Naive thymus-derived CD4-positive, alpha-beta T cell (primary cell): ENCODE data around the gene GRIN2C. TPM values are rescaled to one million over a fixed set of nuclear protein-coding genes. Genes with fewer than 3 reads are reported as not detected.

Experiments
- ATAC-seq: fragments of 150-1000 bp; cut with Tn5 transposase; 2 replicates; pipeline ENCODE4 v1.10.0; 2021; ENCODE audit warnings: mild to moderate bottlenecking, moderate library complexity
- CTCF ChIA-PET: fragments of 350-600 bp; sonication (Branson Sonifier 250); formaldehyde crosslinking; loops from one replicate; lab custom pipeline; 2021; ENCODE audit warnings: antibody characterized with exemption; lab: Charles Lee
- POLR2A ChIA-PET: fragments of 350-600 bp; sonication (Branson Sonifier 250); formaldehyde crosslinking; loops from one replicate; lab custom pipeline; 2021; ENCODE audit warnings: antibody characterized with exemption, inconsistent platforms; lab: Charles Lee
- DNase-seq, 9 donors: peaks; one replicate each; pipeline versions ENCODE4 v3.0.0 to v3.0.0-alpha.2; 2020 to 2022; ENCODE audit warnings: mixed read lengths in 1 of 9
- H3K27ac ChIP-seq: one replicate; pipeline ENCODE4 v1.7.0; 2013; ENCODE audit warnings: mild to moderate bottlenecking, low read depth, low read length, moderate library complexity
- H3K27me3 ChIP-seq, 2 donors: one replicate each; pipeline ENCODE4 v1.7.0; 2013; ENCODE audit warnings: low read length in 2 of 2, mild to moderate bottlenecking in 2 of 2, moderate library complexity in 2 of 2; ENCODE audit not compliant: control insufficient read depth in 2 of 2, insufficient read depth in 2 of 2
- H3K36me3 ChIP-seq, 3 experiments: 1 replicate in 2 of 3; 2 replicates in 1 of 3; pipeline ENCODE4 v1.7.0; 2013; ENCODE audit warnings: low read length in 3 of 3, mild to moderate bottlenecking in 3 of 3, moderate library complexity in 1 of 3; ENCODE audit not compliant: insufficient read depth in 3 of 3, control insufficient read depth in 2 of 3
- H3K4me1 ChIP-seq, 2 donors: one replicate each; pipeline ENCODE4 v1.7.0; 2013; ENCODE audit warnings: low read length in 2 of 2, mild to moderate bottlenecking in 2 of 2, moderate library complexity in 1 of 2; ENCODE audit not compliant: control insufficient read depth in 2 of 2, insufficient read depth in 2 of 2
- H3K4me3 ChIP-seq: 2 replicates; pipeline ENCODE4 v1.7.0; 2013; ENCODE audit warnings: mild to moderate bottlenecking, low read length
- H3K9me3 ChIP-seq, 3 experiments: 1 replicate in 2 of 3; 2 replicates in 1 of 3; pipeline ENCODE4 v1.7.0; 2013; ENCODE audit warnings: low read length in 3 of 3; ENCODE audit not compliant: control insufficient read depth in 2 of 3
- H3K27ac Mint-ChIP-seq, 9 donors: one replicate each; pipeline ENCODE4 v1.8.0; 2020 to 2022; ENCODE audit warnings: mixed read lengths in 9 of 9, mild to moderate bottlenecking in 8 of 9, moderate library complexity in 5 of 9, inconsistent platforms in 2 of 9
- H3K27me3 Mint-ChIP-seq, 5 donors: one replicate each; pipeline ENCODE4 v1.8.0; 2021 to 2022; ENCODE audit warnings: mixed read lengths in 5 of 5, mild to moderate bottlenecking in 1 of 5
- H3K36me3 Mint-ChIP-seq, 5 donors: one replicate each; pipeline ENCODE4 v1.8.0; 2020 to 2022; ENCODE audit warnings: mixed read lengths in 5 of 5, mild to moderate bottlenecking in 3 of 5, inconsistent platforms in 1 of 5
- H3K4me1 Mint-ChIP-seq, 7 donors: one replicate each; pipeline ENCODE4 v1.8.0; 2020 to 2022; ENCODE audit warnings: mixed read lengths in 7 of 7, mild to moderate bottlenecking in 3 of 7, inconsistent platforms in 1 of 7
- H3K4me3 Mint-ChIP-seq, 10 donors: one replicate each; pipeline ENCODE4 v1.8.0; 2020 to 2022; ENCODE audit warnings: mild to moderate bottlenecking in 10 of 10, mixed read lengths in 10 of 10, moderate library complexity in 6 of 10, inconsistent platforms in 2 of 10
- H3K9me3 Mint-ChIP-seq, 11 donors: one replicate each; pipeline ENCODE4 v1.8.0; 2020 to 2022; ENCODE audit warnings: mixed read lengths in 11 of 11, mild to moderate bottlenecking in 4 of 11, inconsistent platforms in 1 of 11, moderate library complexity in 1 of 11
- intact Hi-C, 2 donors: fragments of 100-400 bp; cut with micrococcal nuclease; formaldehyde crosslinking; loops; one replicate each; pipeline ENCODE4 v1.15.1; 2023
- polyA plus RNA-seq, 2 donors: library from polyadenylated mRNA; unstranded; fragments of 300-500 nt; fragmentation: Illumina TruSeq; gene quantifications; one replicate each; pipeline ENCODE4 v1.2.3, GENCODE V29; 2021
- total RNA-seq, 6 experiments: library from RNA in 5 of 6; stranded (reverse) in 5 of 6; gene quantifications; 1 replicate in 5 of 6; 2 replicates in 1 of 6; pipeline ENCODE4 v1.2.3 and lab custom pipeline; 2021 to 2026

The GRIN2C gene
- total and polyA plus RNA-seq, 7 experiments from 2014 or later = 0.12 to 0.15 TPM; not detected in 5

- H3K4me1 Mint-ChIP-seq = peaks cover 7 to 25% (median 19%) of the 10 kb centered on the region in 7 donors
- Histone ChIP-seq H3K27ac (no peak overlapping the region), H3K9me3 (no peaks in the 10 kb centered on the region), H3K36me3 (no peaks in the 10 kb centered on the region), H3K4me1 (peaks cover 12 to 20% of the 10 kb centered on the region in 2 donors), H3K27me3 (peaks cover 8 to 17% of the 10 kb centered on the region in 2 donors), H3K4me3 (no peak overlapping the region)
- no peaks in the 10 kb centered on the region for H3K9me3 Mint-ChIP-seq
- DNase-seq (no peak), ATAC-seq (no peak)
- H3K36me3 Mint-ChIP-seq = no peaks in the 10 kb centered on the region
- CTCF ChIA-PET = interaction anchor here (0.7 to 3.4 kb wide), 4 partner anchors 21 to 104 kb away, joined by 3 to 14 read pairs (median 4); no protein-coding TSS in a partner anchor
- H3K4me3 Mint-ChIP-seq = no peak overlapping the region
- POLR2A ChIA-PET = no interaction called here
- intact Hi-C loops = no loop called here
- H3K27me3 Mint-ChIP-seq = peaks cover 40 to 85% (median 65%) of the 10 kb centered on the region in 5 donors
- no peak overlapping the region for H3K27ac Mint-ChIP-seq
Observed at GRCh38 chr17:74857191-74857590, 2.5 kb downstream of the GRIN2C start.

DNA sequence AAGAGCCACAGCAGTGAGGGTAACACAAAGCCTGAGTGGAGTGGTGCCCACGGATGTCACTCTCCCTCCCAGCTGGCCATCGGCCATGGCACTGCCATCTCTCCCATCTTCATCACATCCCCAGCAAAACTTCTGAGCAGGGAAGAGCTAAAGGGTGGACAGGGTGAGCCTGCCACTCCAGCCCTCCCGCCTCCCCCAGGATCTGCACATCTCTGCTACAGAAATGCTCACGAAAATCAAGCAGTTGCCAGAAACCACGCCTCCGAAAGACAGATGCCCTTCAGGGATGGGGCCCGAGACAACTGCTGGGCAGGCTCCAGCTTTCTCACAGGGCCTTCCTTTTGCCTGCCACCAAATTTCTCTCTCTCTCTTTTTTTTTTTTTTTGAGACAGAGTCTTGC lies 3.6 kb downstream of the GRIN2C start:
- POLR2A ChIA-PET = interaction anchor here (1.0 kb wide), 1 partner anchor 17 kb away, joined by 3 read pairs; the partner anchor contains the start of gene FDXR
- ATAC-seq (no peak), DNase-seq (no peak)

DNA sequence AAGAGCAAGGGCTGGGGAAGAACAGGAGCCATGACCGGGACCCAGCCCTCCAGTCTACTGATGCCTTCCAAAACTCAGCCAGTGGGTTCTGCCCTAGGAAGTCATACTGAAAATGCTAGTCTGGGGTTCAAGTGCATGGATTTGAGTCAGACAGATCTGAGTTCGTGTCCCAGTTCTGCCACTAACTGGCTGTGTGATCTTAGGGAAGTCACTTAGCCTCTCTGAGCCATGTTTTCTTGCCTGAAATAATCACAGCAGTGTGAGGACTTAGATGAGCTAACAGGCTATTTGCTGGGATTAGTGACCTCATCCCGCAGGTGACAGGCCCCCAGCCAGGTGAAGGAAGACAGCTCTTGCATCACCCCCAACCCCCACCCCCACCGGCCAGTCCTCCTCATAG lies 4.4 kb downstream of the GRIN2C start:
- H3K9me3 Mint-ChIP-seq = no peaks in the 10 kb centered on the region
- peaks cover 38 to 77% (median 63%) of the 10 kb centered on the region in 5 donors for H3K27me3 Mint-ChIP-seq
- intact Hi-C loops = no loop called here
- Histone ChIP-seq H3K27me3 (peaks cover 5 to 13% of the 10 kb centered on the region in 2 donors), H3K4me3 (no peak overlapping the region), H3K27ac (no peak overlapping the region), H3K36me3 (no peaks in the 10 kb centered on the region), H3K9me3 (no peaks in the 10 kb centered on the region), H3K4me1 (peaks cover 4 to 15% of the 10 kb centered on the region in 2 donors)
- CTCF ChIA-PET = interaction anchor here (1.1 kb wide), 1 partner anchor 64 kb away, joined by 7 read pairs; no protein-coding TSS in a partner anchor
- H3K27ac Mint-ChIP-seq = no peak overlapping the region
- no peak for ATAC-seq
- no peak for DNase-seq
- POLR2A ChIA-PET = interaction anchor here (1.0 kb wide), 1 partner anchor 18 kb away, joined by 3 read pairs; the partner anchor contains the start of gene FDXR
- H3K4me3 Mint-ChIP-seq = no peak overlapping the region
- H3K4me1 Mint-ChIP-seq = peaks cover 7 to 22% (median 17%) of the 10 kb centered on the region in 7 donors
- H3K36me3 Mint-ChIP-seq = no peaks in the 10 kb centered on the region

More for the DNA sequence above, 3.6 kb downstream of the GRIN2C start:
- Histone ChIP-seq H3K27ac (no peak overlapping the region), H3K36me3 (no peaks in the 10 kb centered on the region), H3K4me1 (peaks cover 8 to 20% of the 10 kb centered on the region in 2 donors), H3K4me3 (no peak overlapping the region), H3K27me3 (peaks cover 5 to 17% of the 10 kb centered on the region in 2 donors), H3K9me3 (no peaks in the 10 kb centered on the region)
- no peak overlapping the region for H3K4me3 Mint-ChIP-seq
- no peaks in the 10 kb centered on the region for H3K9me3 Mint-ChIP-seq
- no peak overlapping the region for H3K27ac Mint-ChIP-seq
- no peaks in the 10 kb centered on the region for H3K36me3 Mint-ChIP-seq
- H3K27me3 Mint-ChIP-seq = peaks cover 42 to 79% (median 62%) of the 10 kb centered on the region in 5 donors
- intact Hi-C loops = no loop called here
- peaks cover 7 to 21% (median 16%) of the 10 kb centered on the region in 7 donors for H3K4me1 Mint-ChIP-seq
- CTCF ChIA-PET = interaction anchor here (0.7 to 1.2 kb wide), 4 partner anchors 65 to 105 kb away, joined by 3 to 7 read pairs (median 4); no protein-coding TSS in a partner anchor

- Mint-ChIP-seq H3K27me3 (peaks cover 35 to 74% (median 57%) of the 10 kb centered on the region in 5 donors), H3K27ac (no peak overlapping the region), H3K36me3 (no peaks in the 10 kb centered on the region), H3K4me1 (peaks cover 7 to 19% (median 13%) of the 10 kb centered on the region in 7 donors), H3K9me3 (no peaks in the 10 kb centered on the region), H3K4me3 (no peak overlapping the region)
- no peaks in the 10 kb centered on the region for H3K9me3 ChIP-seq
- H3K27ac ChIP-seq = no peak overlapping the region
- no peaks in the 10 kb centered on the region for H3K36me3 ChIP-seq
- DNase-seq = no peak
- CTCF ChIA-PET = interaction anchor here (1.1 kb wide), 1 partner anchor 64 kb away, joined by 7 read pairs; no protein-coding TSS in a partner anchor
- POLR2A ChIA-PET = interaction anchor here (1.0 kb wide), 1 partner anchor 18 kb away, joined by 3 read pairs; the partner anchor contains the start of gene FDXR
- H3K27me3 ChIP-seq = peaks cover 5 to 9% of the 10 kb centered on the region in 2 donors
- intact Hi-C loops = no loop called here
- no peak for ATAC-seq
- H3K4me1 ChIP-seq = peaks cover 0 to 10% of the 10 kb centered on the region in 2 donors
- no peak overlapping the region for H3K4me3 ChIP-seq
Observed at GRCh38 chr17:74854792-74855191, 4.9 kb downstream of the GRIN2C start.

DNA sequence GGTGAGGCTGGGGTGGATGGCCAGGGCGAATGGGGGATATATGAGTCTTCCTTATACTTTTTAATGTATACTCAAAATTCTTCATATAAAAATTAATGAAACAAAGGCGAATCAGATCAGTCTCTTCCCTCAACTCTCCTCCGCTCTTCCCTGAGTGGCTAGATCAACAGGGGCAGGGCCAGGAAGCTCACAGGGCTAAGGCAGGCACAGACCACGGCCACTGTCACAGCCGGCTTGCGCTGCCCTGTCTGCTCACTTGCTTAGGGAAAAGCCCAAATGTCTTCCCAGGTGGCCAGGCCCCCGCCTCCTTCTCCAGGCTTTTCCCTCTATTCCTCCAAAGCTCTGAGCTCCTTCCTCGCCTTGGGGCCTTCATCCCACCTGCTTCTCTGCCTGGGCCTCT lies 6.0 kb downstream of the GRIN2C start:
- H3K4me1 Mint-ChIP-seq = peaks cover 5 to 13% (median 11%) of the 10 kb centered on the region in 7 donors
- peak overlapping the region in 8 of 10 donors; percentile 5 to 83 (median 73) for H3K4me3 Mint-ChIP-seq
- ATAC-seq = no peak
- no peak overlapping the region for H3K27ac Mint-ChIP-seq
- H3K36me3 ChIP-seq = no peaks in the 10 kb centered on the region
- no peak for DNase-seq
- peaks cover 0 to 10% of the 10 kb centered on the region in 2 donors for H3K4me1 ChIP-seq
- H3K9me3 Mint-ChIP-seq = no peaks in the 10 kb centered on the region
- peaks cover 0 to 3% of the 10 kb centered on the region in 2 donors for H3K27me3 ChIP-seq
- no peaks in the 10 kb centered on the region for H3K36me3 Mint-ChIP-seq
- no peak overlapping the region for H3K4me3 ChIP-seq
- H3K9me3 ChIP-seq = no peaks in the 10 kb centered on the region
- H3K27me3 Mint-ChIP-seq = peaks cover 28 to 70% (median 51%) of the 10 kb centered on the region in 5 donors
- ChIA-PET CTCF (interaction anchor here (1.0 kb wide), 1 partner anchor 8 kb away, joined by 3 read pairs; no protein-coding TSS in a partner anchor), POLR2A (no interaction called here)
- H3K27ac ChIP-seq = no peak overlapping the region
- intact Hi-C loops = loop anchor here in 1 of 2 donors (2.0 kb wide), 1 partner anchor 19 kb away; the partner anchor contains the start of gene FDXR

DNA sequence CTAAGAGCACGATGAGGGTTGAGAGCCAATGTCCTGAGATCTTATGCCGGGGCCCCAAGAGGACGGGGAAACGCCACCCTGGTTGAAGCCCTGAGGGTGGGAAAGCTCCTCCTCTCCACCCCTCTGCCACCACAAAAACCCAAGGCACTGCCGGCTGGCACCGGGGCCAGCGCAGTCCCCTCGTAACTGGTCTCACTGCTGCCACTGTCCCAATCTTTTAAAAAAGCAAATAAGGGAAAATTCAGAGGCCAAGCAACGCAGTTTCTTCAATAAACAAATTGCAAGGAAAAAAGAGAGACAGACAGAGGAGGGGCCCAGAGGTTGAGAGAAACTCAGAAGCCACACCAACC lies 6.7 kb downstream of the GRIN2C start:
- no peak overlapping the region for H3K27ac ChIP-seq
- ChIA-PET CTCF (interaction anchor here (1.0 to 1.2 kb wide), 2 partner anchors 9 to 11 kb away, joined by 3 read pairs; no protein-coding TSS in a partner anchor), POLR2A (no interaction called here)
- H3K4me1 ChIP-seq = peaks cover 0 to 10% of the 10 kb centered on the region in 2 donors
- no peaks in the 10 kb centered on the region for H3K27me3 ChIP-seq
- H3K4me3 Mint-ChIP-seq = peak overlapping the region; percentile 72 to 90 (median 78)
- H3K9me3 Mint-ChIP-seq = no peaks in the 10 kb centered on the region
- intact Hi-C loops = loop anchor here in 1 of 2 donors (2.0 kb wide), 1 partner anchor 20 kb away; the partner anchor contains the start of gene FDXR
- H3K27me3 Mint-ChIP-seq = peaks cover 26 to 66% (median 47%) of the 10 kb centered on the region in 5 donors
- DNase-seq (no peak), ATAC-seq (no peak)
- H3K36me3 ChIP-seq = no peaks in the 10 kb centered on the region
- no peaks in the 10 kb centered on the region for H3K36me3 Mint-ChIP-seq
- H3K9me3 ChIP-seq = no peaks in the 10 kb centered on the region
- peak overlapping the region; percentile 45 for H3K4me3 ChIP-seq
- H3K4me1 Mint-ChIP-seq = peaks cover 5 to 13% (median 11%) of the 10 kb centered on the region in 7 donors
- H3K27ac Mint-ChIP-seq = peak overlapping the region in 2 of 9 donors; percentile 34 to 59
